Measurements from ENCODE around the gene CNEP1R1. TPM values are rescaled to one million over a fixed set of nuclear protein-coding genes. Genes with fewer than 3 reads are reported as not detected.

CNEP1R1 gene
- total RNA-seq, 1 donor from 2014 or later = 25.6 TPM

DNA sequence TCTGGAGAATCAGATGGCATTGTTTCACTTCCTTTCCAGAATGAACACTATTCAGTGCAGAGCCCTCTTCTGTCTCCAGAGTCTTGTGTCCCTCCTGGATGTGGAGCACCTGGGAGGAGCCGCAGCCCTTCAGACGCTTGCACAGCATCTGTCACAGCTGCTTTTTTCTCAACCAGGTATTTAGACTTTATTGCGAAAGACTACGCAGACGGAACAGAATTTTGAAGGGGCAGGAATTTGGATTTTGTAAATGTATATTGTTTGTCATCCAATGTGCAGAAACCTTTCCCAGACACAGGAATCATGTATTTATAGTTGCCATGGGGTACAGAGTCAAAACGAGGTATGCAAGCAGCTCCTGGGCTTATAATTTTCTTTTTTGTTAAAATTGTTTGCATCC, 61.2 kb downstream of the CNEP1R1 start:
- TF ChIP-seq, protein P1, sequence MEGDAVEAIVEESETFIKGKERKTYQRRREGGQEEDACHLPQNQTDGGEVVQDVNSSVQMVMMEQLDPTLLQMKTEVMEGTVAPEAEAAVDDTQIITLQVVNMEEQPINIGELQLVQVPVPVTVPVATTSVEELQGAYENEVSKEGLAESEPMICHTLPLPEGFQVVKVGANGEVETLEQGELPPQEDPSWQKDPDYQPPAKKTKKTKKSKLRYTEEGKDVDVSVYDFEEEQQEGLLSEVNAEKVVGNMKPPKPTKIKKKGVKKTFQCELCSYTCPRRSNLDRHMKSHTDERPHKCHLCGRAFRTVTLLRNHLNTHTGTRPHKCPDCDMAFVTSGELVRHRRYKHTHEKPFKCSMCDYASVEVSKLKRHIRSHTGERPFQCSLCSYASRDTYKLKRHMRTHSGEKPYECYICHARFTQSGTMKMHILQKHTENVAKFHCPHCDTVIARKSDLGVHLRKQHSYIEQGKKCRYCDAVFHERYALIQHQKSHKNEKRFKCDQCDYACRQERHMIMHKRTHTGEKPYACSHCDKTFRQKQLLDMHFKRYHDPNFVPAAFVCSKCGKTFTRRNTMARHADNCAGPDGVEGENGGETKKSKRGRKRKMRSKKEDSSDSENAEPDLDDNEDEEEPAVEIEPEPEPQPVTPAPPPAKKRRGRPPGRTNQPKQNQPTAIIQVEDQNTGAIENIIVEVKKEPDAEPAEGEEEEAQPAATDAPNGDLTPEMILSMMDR (IDR thresholded peaks at IDR 0.05) = no peak
- DNase-seq (no peak), ATAC-seq (no peak)
- no peak overlapping the region for H3K4me3 ChIP-seq
- no peak overlapping the region for H3K27ac ChIP-seq
- H3K27me3 ChIP-seq (ENCODE audit: low read depth) = no peaks in the 10 kb centered on the region
- intact Hi-C loops (cut with DNase I) = no loop called here
- no peaks in the 10 kb centered on the region for H3K9me3 ChIP-seq
- peaks cover 76% of the 10 kb centered on the region for H3K36me3 ChIP-seq
- H3K4me1 ChIP-seq = no peaks in the 10 kb centered on the region

Other genes starting within 250 kb of the CNEP1R1 start
- gene ZNF423, start 169.1 kb upstream of the CNEP1R1 start, total RNA-seq = 10.7 TPM
- gene HEATR3, start 40.7 kb downstream of the CNEP1R1 start, total RNA-seq = 22.8 TPM
- gene TENT4B, start 128.1 kb downstream of the CNEP1R1 start, total RNA-seq = 12.8 TPM
- 115 TPM for gene ADCY7, start 241.3 kb downstream of the CNEP1R1 start, total RNA-seq

Measured in lower lobe of right lung (tissue), 2 donors.